ENCODE measurements around the gene ARHGAP24. TPM values are rescaled to one million over a fixed set of nuclear protein-coding genes. Genes with fewer than 3 reads are reported as not detected.

The ARHGAP24 gene
- total RNA-seq, 1 experiment from 2014 or later = 65.1 TPM

DNA sequence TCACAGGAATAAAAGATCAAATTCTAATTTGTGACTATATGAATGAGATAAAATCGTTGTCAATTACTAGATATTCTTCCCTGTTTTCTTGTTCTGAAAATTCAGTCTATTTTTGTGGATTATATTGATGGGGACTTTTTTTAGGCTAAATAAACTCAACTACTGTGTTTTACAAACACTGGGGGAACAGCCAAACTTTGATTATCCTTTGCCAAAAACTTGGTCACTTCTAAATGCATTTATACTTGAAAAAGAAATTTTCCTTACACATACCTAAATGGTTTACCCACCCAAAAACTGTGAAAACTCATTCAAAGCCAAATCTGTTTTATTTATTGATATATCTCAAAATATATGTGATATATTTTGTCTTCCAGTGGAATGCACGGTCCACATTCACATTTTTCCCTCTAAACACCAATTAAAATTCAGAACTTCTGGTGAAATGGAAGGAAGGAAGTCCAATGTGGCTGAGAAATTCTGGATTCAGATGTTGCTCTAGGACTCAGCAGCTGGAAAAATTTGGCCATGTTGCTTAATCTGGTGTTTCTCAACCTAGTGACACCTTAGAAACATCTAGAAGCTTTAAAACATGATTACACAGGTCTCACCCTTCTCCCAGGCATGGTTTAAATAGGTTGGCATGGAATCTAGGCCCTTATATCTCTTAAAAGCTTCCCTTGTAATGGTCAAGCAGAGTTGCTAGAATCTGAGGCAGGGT, 28.6 kb upstream of the ARHGAP24 start:
- Histone ChIP-seq H3K36me3 (ENCODE audit: insufficient read depth, low read length) (no peaks in the 10 kb centered on the region), H3K79me2 (ENCODE audit: low read length) (no peaks in the 10 kb centered on the region), H2AFZ (ENCODE audit: low read length) (no peak overlapping the region), H3K9me2 (replicated peaks; ENCODE audit: insufficient read depth, low read length) (no peaks in the 10 kb centered on the region), H3K9ac (ENCODE audit: low read length) (no peak overlapping the region), H3K27me3 (ENCODE audit: low read length) (no peaks in the 10 kb centered on the region), H3K9me3 (ENCODE audit: low read length) (no peaks in the 10 kb centered on the region), H3K4me2 (ENCODE audit: low read depth, low read length, poor library complexity, severe bottlenecking) (no peak overlapping the region), H3K27ac (ENCODE audit: low read length) (no peak overlapping the region), H3K4me3 (ENCODE audit: low read length) (no peak overlapping the region), H4K20me1 (ENCODE audit: insufficient read depth, low read depth, low read length) (no peaks in the 10 kb centered on the region), H3K4me1 (ENCODE audit: low read length) (peaks cover 19% of the 10 kb centered on the region)
- DNase-seq = no peak

DNA sequence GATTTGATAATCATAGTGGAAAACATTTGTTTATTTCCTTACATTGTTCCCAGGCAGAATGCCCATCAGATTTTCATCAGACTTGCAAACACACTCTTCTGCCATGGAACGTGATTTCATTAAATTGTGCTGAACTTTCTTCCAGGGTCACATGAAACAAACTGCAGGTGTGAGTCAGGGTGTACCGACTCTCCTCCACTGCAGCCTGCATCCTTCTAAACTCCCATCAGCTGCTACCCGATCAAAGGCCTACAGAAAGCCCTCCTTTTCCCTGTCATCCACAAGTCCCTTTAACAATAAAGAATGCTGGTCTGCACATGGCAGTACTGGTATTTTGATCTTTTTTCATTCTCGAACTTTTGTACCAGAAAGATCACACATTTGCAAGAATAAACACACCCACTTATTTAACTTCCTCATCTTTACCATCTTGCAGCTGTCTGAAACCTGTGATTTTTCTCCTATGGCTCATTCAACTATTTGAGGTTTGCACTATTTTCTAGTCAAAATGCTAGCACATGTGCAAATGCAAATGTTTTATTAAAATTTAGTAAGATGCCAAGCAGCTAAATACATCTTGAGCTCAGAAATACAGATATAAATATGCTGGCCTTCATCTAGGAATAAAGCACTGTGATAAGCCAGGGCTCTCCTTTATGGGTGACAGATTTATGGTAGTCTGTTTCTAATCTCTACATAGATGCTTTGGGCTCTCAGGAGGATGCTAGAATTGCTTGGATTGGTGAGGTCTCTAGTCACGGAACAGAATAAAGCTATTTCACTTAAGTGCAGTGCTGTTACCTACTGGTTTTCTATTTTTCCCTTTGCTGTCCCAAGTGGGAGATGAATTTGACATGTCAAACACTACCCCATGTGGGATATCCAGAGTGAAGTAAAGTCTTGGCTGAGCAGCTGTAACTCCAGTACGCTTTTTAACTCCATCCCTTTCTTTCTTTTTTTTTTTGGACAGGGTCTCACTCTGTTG, 25.8 kb upstream of the ARHGAP24 start:
- Histone ChIP-seq H3K9ac (ENCODE audit: low read length) (peak overlapping the region; percentile 8; the same call in 1 of the 2 replicates), H3K4me2 (ENCODE audit: low read depth, low read length, poor library complexity, severe bottlenecking) (peak overlapping the region; percentile 41), H3K27me3 (ENCODE audit: low read length) (no peaks in the 10 kb centered on the region), H3K9me3 (ENCODE audit: low read length) (no peaks in the 10 kb centered on the region), H3K27ac (ENCODE audit: low read length) (peak overlapping the region; percentile 46), H2AFZ (ENCODE audit: low read length) (0 out of 2 replicates have a peak overlapping the region, but pooled peaks have one; percentile 8), H3K4me1 (ENCODE audit: low read length) (peaks cover 27% of the 10 kb centered on the region), H3K36me3 (ENCODE audit: insufficient read depth, low read length) (no peaks in the 10 kb centered on the region), H4K20me1 (ENCODE audit: insufficient read depth, low read depth, low read length) (no peaks in the 10 kb centered on the region), H3K9me2 (replicated peaks; ENCODE audit: insufficient read depth, low read length) (no peaks in the 10 kb centered on the region), H3K79me2 (ENCODE audit: low read length) (no peaks in the 10 kb centered on the region), H3K4me3 (ENCODE audit: low read length) (peak overlapping the region; percentile 14)
- DNase-seq = peak; percentile 70

DNA sequence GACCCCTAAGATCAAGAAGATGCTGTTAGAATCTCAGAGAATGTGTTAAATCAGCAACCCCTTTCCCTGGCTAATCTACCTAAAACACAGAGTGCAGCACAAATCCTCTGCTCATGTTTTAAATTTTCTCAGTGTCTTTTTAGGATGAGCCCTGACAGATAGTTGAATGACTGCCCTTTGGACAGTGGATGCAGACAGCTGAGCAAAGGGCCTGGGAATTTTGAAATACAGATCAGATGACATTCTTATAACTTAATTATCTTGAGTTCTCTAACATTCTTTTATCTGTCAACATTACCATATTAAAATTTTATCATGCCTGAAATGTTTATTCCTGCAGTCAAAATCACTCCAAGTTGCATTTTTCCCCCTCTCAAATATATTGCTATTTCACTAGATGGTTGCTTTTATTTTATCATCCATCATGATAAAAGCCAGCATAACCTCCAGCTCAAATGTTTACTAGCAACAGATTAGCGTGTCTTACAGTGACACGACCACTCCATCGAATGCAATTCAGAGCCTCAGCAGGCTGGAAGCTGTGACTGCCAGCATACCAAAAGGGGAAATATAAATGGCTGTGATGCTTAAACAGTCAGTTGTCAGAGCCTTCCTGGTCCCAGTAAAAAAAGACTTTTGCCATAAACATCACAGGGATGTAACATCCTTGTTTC, 22.8 kb upstream of the ARHGAP24 start:
- Histone ChIP-seq H3K27me3 (ENCODE audit: low read length) (no peaks in the 10 kb centered on the region), H3K4me1 (ENCODE audit: low read length) (peaks cover 27% of the 10 kb centered on the region), H2AFZ (ENCODE audit: low read length) (no peak overlapping the region), H3K79me2 (ENCODE audit: low read length) (no peaks in the 10 kb centered on the region), H3K9me3 (ENCODE audit: low read length) (no peaks in the 10 kb centered on the region), H3K27ac (ENCODE audit: low read length) (no peak overlapping the region), H3K36me3 (ENCODE audit: insufficient read depth, low read length) (no peaks in the 10 kb centered on the region), H3K9ac (ENCODE audit: low read length) (no peak overlapping the region), H3K4me2 (ENCODE audit: low read depth, low read length, poor library complexity, severe bottlenecking) (no peak overlapping the region), H3K9me2 (replicated peaks; ENCODE audit: insufficient read depth, low read length) (no peaks in the 10 kb centered on the region), H3K4me3 (ENCODE audit: low read length) (no peak overlapping the region), H4K20me1 (ENCODE audit: insufficient read depth, low read depth, low read length) (no peaks in the 10 kb centered on the region)
- DNase-seq = no peak

DNA sequence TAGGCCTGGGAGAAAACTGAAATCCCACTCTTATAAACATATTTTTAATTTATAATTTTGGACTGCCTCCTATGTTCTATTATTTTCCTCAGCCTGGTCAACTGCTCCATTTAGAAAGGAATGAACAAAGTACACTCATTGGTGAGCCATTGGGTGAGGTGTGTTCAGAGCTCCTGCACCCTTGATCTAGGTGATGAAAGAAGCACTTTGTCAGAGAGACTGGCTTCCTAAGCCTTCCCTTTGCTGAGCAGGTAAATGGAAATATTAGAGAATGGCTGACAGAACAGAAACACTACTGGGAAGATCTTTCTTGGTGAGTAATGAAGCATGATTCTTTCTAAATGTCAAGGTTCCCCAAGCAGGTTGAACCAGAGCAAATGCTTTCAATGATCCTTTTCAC, 19.0 kb upstream of the ARHGAP24 start:
- H3K9ac ChIP-seq (ENCODE audit: low read length) = no peak overlapping the region
- H4K20me1 ChIP-seq (ENCODE audit: insufficient read depth, low read depth, low read length) = no peaks in the 10 kb centered on the region
- H3K9me3 ChIP-seq (ENCODE audit: low read length) = no peaks in the 10 kb centered on the region
- no peak overlapping the region for H3K4me3 ChIP-seq (ENCODE audit: low read length)
- H2AFZ ChIP-seq (ENCODE audit: low read length) = no peak overlapping the region
- no peaks in the 10 kb centered on the region for H3K36me3 ChIP-seq (ENCODE audit: insufficient read depth, low read length)
- no peaks in the 10 kb centered on the region for H3K27me3 ChIP-seq (ENCODE audit: low read length)
- H3K4me1 ChIP-seq (ENCODE audit: low read length) = peaks cover 8% of the 10 kb centered on the region
- DNase-seq = no peak
- H3K4me2 ChIP-seq (ENCODE audit: low read depth, low read length, poor library complexity, severe bottlenecking) = no peak overlapping the region
- H3K9me2 ChIP-seq (replicated peaks; ENCODE audit: insufficient read depth, low read length) = no peaks in the 10 kb centered on the region
- no peak overlapping the region for H3K27ac ChIP-seq (ENCODE audit: low read length)
- no peaks in the 10 kb centered on the region for H3K79me2 ChIP-seq (ENCODE audit: low read length)

DNA sequence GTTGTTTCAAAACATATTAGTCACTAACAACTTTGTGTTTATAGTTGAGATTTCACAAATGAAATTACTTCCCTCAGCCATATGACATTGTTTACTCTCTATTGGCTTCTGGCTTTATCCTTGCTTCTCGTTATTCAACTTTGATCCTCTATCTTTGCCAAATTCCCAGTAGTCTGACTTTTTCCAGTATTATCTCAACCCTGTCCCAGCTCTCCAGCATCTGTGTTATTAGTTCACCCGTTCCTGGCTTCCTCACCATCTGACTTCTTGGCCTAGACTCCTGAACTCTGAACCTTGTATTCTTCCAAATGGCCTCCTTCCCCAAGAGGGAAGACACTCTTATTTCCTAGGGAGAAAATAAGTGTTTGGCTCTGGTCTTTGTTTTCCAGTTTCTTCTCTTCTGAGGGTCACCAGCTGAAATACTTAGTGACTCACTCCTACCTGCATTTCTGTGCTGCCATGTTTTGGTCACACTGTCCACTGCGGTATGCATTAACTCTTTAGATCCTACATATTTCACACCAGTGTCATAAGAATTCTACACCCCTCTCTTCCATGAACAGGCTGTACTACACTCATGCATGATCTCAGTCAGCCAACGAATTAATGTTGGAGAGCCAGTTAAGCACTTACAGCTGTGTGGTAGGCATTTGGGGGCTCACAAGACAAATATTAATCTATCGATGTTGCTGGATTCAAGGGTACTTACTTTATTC, 17.0 kb upstream of the ARHGAP24 start:
- Histone ChIP-seq H4K20me1 (ENCODE audit: insufficient read depth, low read depth, low read length) (no peaks in the 10 kb centered on the region), H3K4me3 (ENCODE audit: low read length) (no peak overlapping the region), H3K4me2 (ENCODE audit: low read depth, low read length, poor library complexity, severe bottlenecking) (no peak overlapping the region), H3K9ac (ENCODE audit: low read length) (no peak overlapping the region), H3K9me2 (replicated peaks; ENCODE audit: insufficient read depth, low read length) (no peaks in the 10 kb centered on the region), H3K79me2 (ENCODE audit: low read length) (no peaks in the 10 kb centered on the region), H2AFZ (ENCODE audit: low read length) (no peak overlapping the region), H3K9me3 (ENCODE audit: low read length) (no peaks in the 10 kb centered on the region), H3K27me3 (ENCODE audit: low read length) (no peaks in the 10 kb centered on the region), H3K4me1 (ENCODE audit: low read length) (no peaks in the 10 kb centered on the region), H3K36me3 (ENCODE audit: insufficient read depth, low read length) (no peaks in the 10 kb centered on the region), H3K27ac (ENCODE audit: low read length) (no peak overlapping the region)
- DNase-seq = no peak

DNA sequence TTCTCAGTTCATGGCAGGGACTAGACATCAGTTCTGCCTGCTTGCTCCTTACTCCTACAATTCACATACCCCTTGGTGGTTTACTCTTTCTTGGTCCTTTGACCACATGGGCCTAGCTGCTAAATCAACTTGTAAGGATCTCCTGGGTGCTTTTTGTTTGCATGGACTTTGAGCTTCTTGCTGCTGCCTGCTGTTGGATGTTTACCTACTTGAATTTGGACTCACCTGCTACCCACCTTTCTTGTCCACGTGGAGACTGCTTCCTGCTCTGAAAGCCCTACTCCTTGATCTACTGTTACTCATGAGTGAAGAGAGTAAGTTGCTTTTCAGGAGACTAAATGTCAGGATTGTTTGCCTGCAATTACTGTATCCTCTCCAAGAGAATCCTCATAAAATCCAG, 15.2 kb upstream of the ARHGAP24 start:
- no peak overlapping the region for H3K27ac ChIP-seq (ENCODE audit: low read length)
- DNase-seq = no peak
- H3K27me3 ChIP-seq (ENCODE audit: low read length) = no peaks in the 10 kb centered on the region
- no peak overlapping the region for H2AFZ ChIP-seq (ENCODE audit: low read length)
- no peak overlapping the region for H3K4me2 ChIP-seq (ENCODE audit: low read depth, low read length, poor library complexity, severe bottlenecking)
- no peaks in the 10 kb centered on the region for H3K79me2 ChIP-seq (ENCODE audit: low read length)
- H3K4me1 ChIP-seq (ENCODE audit: low read length) = no peaks in the 10 kb centered on the region
- no peaks in the 10 kb centered on the region for H3K9me3 ChIP-seq (ENCODE audit: low read length)
- no peaks in the 10 kb centered on the region for H4K20me1 ChIP-seq (ENCODE audit: insufficient read depth, low read depth, low read length)
- no peaks in the 10 kb centered on the region for H3K9me2 ChIP-seq (replicated peaks; ENCODE audit: insufficient read depth, low read length)
- H3K9ac ChIP-seq (ENCODE audit: low read length) = no peak overlapping the region
- no peaks in the 10 kb centered on the region for H3K36me3 ChIP-seq (ENCODE audit: insufficient read depth, low read length)
- no peak overlapping the region for H3K4me3 ChIP-seq (ENCODE audit: low read length)

DNA sequence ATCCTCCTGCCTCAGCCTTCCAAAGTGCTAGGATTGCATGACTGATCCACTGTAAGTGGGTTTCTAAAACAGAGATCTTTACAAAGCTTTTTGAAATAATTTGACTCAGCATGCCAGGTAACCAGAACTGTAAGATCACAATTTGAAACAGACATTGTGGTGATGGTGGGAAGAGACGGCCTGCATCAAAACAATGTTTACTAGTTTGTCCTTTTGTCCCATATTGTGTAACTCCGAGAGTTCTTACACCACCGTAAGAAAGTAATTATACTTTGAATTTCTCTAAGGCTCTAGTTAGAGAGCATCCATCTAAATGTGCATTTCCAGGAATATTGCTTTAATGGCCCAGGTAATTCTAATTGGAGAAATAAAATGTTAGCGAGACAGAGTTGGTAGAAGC, 594 bp upstream of the ARHGAP24 start:
- no peak for DNase-seq
- no peaks in the 10 kb centered on the region for H3K27me3 ChIP-seq (ENCODE audit: low read length)
- peak overlapping the region; percentile 44; the same call in 1 of the 2 replicates for H2AFZ ChIP-seq (ENCODE audit: low read length)
- H3K9ac ChIP-seq (ENCODE audit: low read length) = peak overlapping the region; percentile 58
- H3K79me2 ChIP-seq (ENCODE audit: low read length) = peaks cover 34% of the 10 kb centered on the region
- H3K4me3 ChIP-seq (ENCODE audit: low read length) = peak overlapping the region; percentile 66
- H3K4me2 ChIP-seq (ENCODE audit: low read depth, low read length, poor library complexity, severe bottlenecking) = peak overlapping the region; percentile 73
- no peaks in the 10 kb centered on the region for H3K9me3 ChIP-seq (ENCODE audit: low read length)
- peaks cover 23% of the 10 kb centered on the region for H3K4me1 ChIP-seq (ENCODE audit: low read length)
- H3K36me3 ChIP-seq (ENCODE audit: insufficient read depth, low read length) = no peaks in the 10 kb centered on the region
- H3K9me2 ChIP-seq (replicated peaks; ENCODE audit: insufficient read depth, low read length) = no peaks in the 10 kb centered on the region
- H4K20me1 ChIP-seq (ENCODE audit: insufficient read depth, low read depth, low read length) = no peaks in the 10 kb centered on the region
- no peak overlapping the region for H3K27ac ChIP-seq (ENCODE audit: low read length)

Data from Karpas-422 (cell line).